SW 1271 (cell line): ENCODE measurements around the gene DDX56.

Experiments
- DNase-seq, 2 experiments: peaks; one replicate each; lab custom pipeline; 2025; lab: John Stamatoyannopoulos, UW

Gene DDX56

GRCh38 chr7:44595934-44596635 is 22.4 kb upstream of the DDX56 start:
- no peak for DNase-seq

GRCh38 chr7:44590910-44591309 is 17.2 kb upstream of the DDX56 start:
- DNase-seq: no peak

GRCh38 chr7:44587843-44588711 is 14.4 kb upstream of the DDX56 start:
- DNase-seq: peak; percentile 17 to 79

- no peak for DNase-seq
Measured at GRCh38 chr7:44583146-44583865, 9.6 kb upstream of the DDX56 start.

GRCh38 chr7:44581879-44582603 is 8.3 kb upstream of the DDX56 start, which contains the start of gene TMED4:
TMED4 (minus strand) TSS chr7:44582231; CDS start chr7:44582206, 25 bp downstream.
- DNase-seq: peak; percentile 89 to 98

GRCh38 chr7:44580945-44581878 is 7.5 kb upstream of the DDX56 start:
- DNase-seq: no peak

GRCh38 chr7:44576228-44576627 is 2.5 kb upstream of the DDX56 start:
- DNase-seq: no peak

GRCh38 chr7:44575054-44575453 is 1.3 kb upstream of the DDX56 start:
- no peak for DNase-seq

GRCh38 chr7:44574287-44574872 is 672 bp upstream of the DDX56 start:
- DNase-seq: no peak

GRCh38 chr7:44572771-44573170 is 937 bp downstream of the DDX56 start:
- DNase-seq: no peak

GRCh38 chr7:44569959-44570358 is 3.7 kb downstream of the DDX56 start:
- DNase-seq: no peak

- no peak for DNase-seq
Measured at GRCh38 chr7:44568771-44569560, 4.7 kb downstream of the DDX56 start.

GRCh38 chr7:44567884-44568283 is 5.8 kb downstream of the DDX56 start:
- DNase-seq: no peak

GRCh38 chr7:44566680-44567079 is 7.0 kb downstream of the DDX56 start:
- no peak for DNase-seq

- no peak for DNase-seq
Measured at GRCh38 chr7:44565795-44566559, 7.7 kb downstream of the DDX56 start.

GRCh38 chr7:44565097-44565794 is 8.5 kb downstream of the DDX56 start:
- peak in 1 of 2 experiments; percentile 50 for DNase-seq

- no peak for DNase-seq
Measured at GRCh38 chr7:44564606-44565005, 9.1 kb downstream of the DDX56 start.

- no peak for DNase-seq
Measured at GRCh38 chr7:44563171-44563679, 10.5 kb downstream of the DDX56 start.
